Caco-2 (cell line): ENCODE measurements around the gene ZNF722. TPM values are rescaled to one million over a fixed set of nuclear protein-coding genes. Genes with fewer than 3 reads are reported as not detected.
"Not testable (repeated sequence)": the region's sequence is repeated elsewhere in the genome, so short reads cannot be mapped to it uniquely, and the experiment has no call there.

Experiments
- Bru-seq: library from RNA; stranded (reverse); fragments of 400-500 nt; gene quantifications from one replicate; lab custom pipeline; 2021; lab: Mats Ljungman, UMichigan
- BruChase-seq, 2 experiments: library from RNA; stranded (reverse); fragments of 400-500 nt; gene quantifications; one replicate each; lab custom pipeline; 2021; lab: Mats Ljungman, UMichigan
- BruUV-seq: library from RNA; stranded (reverse); fragments of 400-500 nt; replicated peaks from 2 replicates; lab custom pipeline; 2021; lab: Mats Ljungman, UMichigan
- CTCF ChIA-PET: fragments of 300-600 bp; sonication (Branson Sonifier 250); formaldehyde crosslinking; loops from one replicate; lab custom pipeline; 2022; ENCODE audit warnings: antibody characterized with exemption; lab: Charles Lee
- POLR2A ChIA-PET: fragments of 300-600 bp; sonication (Branson Sonifier 250); formaldehyde crosslinking; loops from one replicate; lab custom pipeline; 2022; ENCODE audit warnings: antibody characterized with exemption; lab: Charles Lee
- DNase-seq, 2 experiments: peaks; one replicate each; pipeline versions ENCODE4 v3.0.0 to v3.0.0-alpha.2; 2020 to 2022
- H3K27me3 ChIP-seq: replicated peaks from 2 replicates; pipeline ENCODE4 v1.6.0; 2011; ENCODE audit warnings: low read length; ENCODE audit not compliant: control insufficient read depth, insufficient read depth
- H3K36me3 ChIP-seq: 2 replicates; pipeline ENCODE4 v1.5.1; 2011; ENCODE audit warnings: low read length; ENCODE audit not compliant: control insufficient read depth, insufficient read depth
- H3K4me1 ChIP-seq: fragments of 250-450 bp; sonication (Bioruptor Pico); 2 replicates; pipeline ENCODE4 v1.5.1; 2020; ENCODE audit warnings: mild to moderate bottlenecking
- H3K4me3 ChIP-seq: 2 replicates; pipeline ENCODE4 v1.5.1; 2011; ENCODE audit warnings: low read depth, mild to moderate bottlenecking, control low read depth, low read length
- H3K9me3 ChIP-seq: fragments of 250-450 bp; sonication (Bioruptor Pico); 2 replicates; pipeline ENCODE4 v1.5.1; 2020; ENCODE audit warnings: mild to moderate bottlenecking, moderate library complexity
- H3K27ac Mint-ChIP-seq: one replicate; pipeline ENCODE4 v1.8.0; 2022; ENCODE audit warnings: mixed read lengths; ENCODE audit not compliant: unreplicated experiment
- H3K27me3 Mint-ChIP-seq: one replicate; pipeline ENCODE4 v1.8.0; 2022; ENCODE audit warnings: mixed read lengths; ENCODE audit not compliant: insufficient read depth, unreplicated experiment
- H3K36me3 Mint-ChIP-seq: one replicate; pipeline ENCODE4 v1.8.0; 2022; ENCODE audit warnings: mild to moderate bottlenecking, mixed read lengths; ENCODE audit not compliant: insufficient read depth, unreplicated experiment
- H3K4me1 Mint-ChIP-seq: one replicate; pipeline ENCODE4 v1.8.0; 2022; ENCODE audit warnings: low read depth, mixed read lengths; ENCODE audit not compliant: unreplicated experiment
- H3K4me3 Mint-ChIP-seq: one replicate; pipeline ENCODE4 v1.8.0; 2022; ENCODE audit warnings: mild to moderate bottlenecking, moderate library complexity, mixed read lengths; ENCODE audit not compliant: unreplicated experiment
- H3K9me3 Mint-ChIP-seq: one replicate; pipeline ENCODE4 v1.8.0; 2022; ENCODE audit warnings: mixed read lengths; ENCODE audit not compliant: unreplicated experiment
- intact Hi-C: fragments of 100-400 bp; cut with micrococcal nuclease; formaldehyde crosslinking; loops from one replicate; pipeline ENCODE4 v1.10.0; 2022; ENCODE audit not compliant: unreplicated experiment
- long read RNA-seq: library from polyadenylated mRNA; stranded (forward); transcript quantifications from one replicate; pipeline ENCODE4 v2.0.0, GENCODE V29; 2022
- total RNA-seq: library from RNA; stranded (reverse); gene quantifications from 2 replicates; pipeline ENCODE4 v1.2.3, GENCODE V29; 2022
- TF ChIP-seq, protein P1 (sequence below), 2 experiments: fragments of 200-600 bp in 1 of 2; IDR thresholded peaks; 1 replicate in 1 of 2; 2 replicates in 1 of 2; pipeline versions ENCODE4 v1.5.1 to v1.8.0; 2011 to 2022; ENCODE audit warnings: antibody characterized with exemption in 1 of 2, control low read depth in 1 of 2, inconsistent platforms in 1 of 2, low read depth in 1 of 2, low read length in 1 of 2, mild to moderate bottlenecking in 1 of 2, moderate library complexity in 1 of 2; ENCODE audit not compliant: insufficient read depth in 1 of 2, severe bottlenecking in 1 of 2, unreplicated experiment in 1 of 2

The ZNF722 gene
- not detected in 2 replicates for total RNA-seq
- not detected for Bru-seq, nascent RNA
- BruChase-seq, experiment 1, labeled RNA remaining after a 2-hour chase, result not detected
- BruChase-seq, experiment 2, labeled RNA remaining after a 6-hour chase, result percentile 5 among the genes with signal in this experiment
- long read RNA-seq, result 0 reads

DNA sequence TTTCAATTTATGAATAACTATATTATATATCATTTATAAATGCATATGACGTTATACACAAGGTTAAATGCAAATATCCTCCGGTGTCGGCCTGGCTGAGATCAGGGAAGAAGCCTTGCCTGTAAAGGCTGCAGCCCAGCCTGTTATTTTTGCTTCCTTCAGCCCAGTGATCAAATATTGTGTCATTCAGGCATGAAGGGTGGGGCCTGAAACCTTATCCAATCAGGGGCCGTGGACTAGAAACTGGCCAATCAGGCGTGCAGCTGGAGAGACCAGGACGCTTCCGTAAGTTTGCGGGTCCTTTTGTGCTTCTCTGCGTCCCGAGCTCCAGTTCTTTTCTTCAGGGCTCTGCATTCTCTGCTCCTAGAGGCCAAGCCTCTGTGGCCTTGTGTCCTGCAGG is at the start of gene ZNF722:
Gene ZNF722, plus strand, starts transcription at position 301 of the 400 bp plus-strand sequence. CDS start 113 bp downstream, outside the sequence.
- Mint-ChIP-seq H3K4me3 (no peak within 1 kb of the TSS), H3K27ac (no peak within 1 kb of the TSS), H3K36me3 (no peaks in the 10 kb centered on the region), H3K27me3 (no peaks in the 10 kb centered on the region), H3K9me3 (peaks cover 17% of the 10 kb centered on the region), H3K4me1 (no peaks in the 10 kb centered on the region)
- no peak for DNase-seq
- peaks cover 3% of the 10 kb centered on the region; the same call in 1 of the 2 replicates for H3K9me3 ChIP-seq
- TF ChIP-seq, protein P1, sequence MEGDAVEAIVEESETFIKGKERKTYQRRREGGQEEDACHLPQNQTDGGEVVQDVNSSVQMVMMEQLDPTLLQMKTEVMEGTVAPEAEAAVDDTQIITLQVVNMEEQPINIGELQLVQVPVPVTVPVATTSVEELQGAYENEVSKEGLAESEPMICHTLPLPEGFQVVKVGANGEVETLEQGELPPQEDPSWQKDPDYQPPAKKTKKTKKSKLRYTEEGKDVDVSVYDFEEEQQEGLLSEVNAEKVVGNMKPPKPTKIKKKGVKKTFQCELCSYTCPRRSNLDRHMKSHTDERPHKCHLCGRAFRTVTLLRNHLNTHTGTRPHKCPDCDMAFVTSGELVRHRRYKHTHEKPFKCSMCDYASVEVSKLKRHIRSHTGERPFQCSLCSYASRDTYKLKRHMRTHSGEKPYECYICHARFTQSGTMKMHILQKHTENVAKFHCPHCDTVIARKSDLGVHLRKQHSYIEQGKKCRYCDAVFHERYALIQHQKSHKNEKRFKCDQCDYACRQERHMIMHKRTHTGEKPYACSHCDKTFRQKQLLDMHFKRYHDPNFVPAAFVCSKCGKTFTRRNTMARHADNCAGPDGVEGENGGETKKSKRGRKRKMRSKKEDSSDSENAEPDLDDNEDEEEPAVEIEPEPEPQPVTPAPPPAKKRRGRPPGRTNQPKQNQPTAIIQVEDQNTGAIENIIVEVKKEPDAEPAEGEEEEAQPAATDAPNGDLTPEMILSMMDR (IDR thresholded peaks at IDR 0.05; ENCODE audit: insufficient read depth in 1 of 2, low read depth in 1 of 2, low read length in 1 of 2, severe bottlenecking in 1 of 2, unreplicated experiment in 1 of 2), result no peak
- no peaks in the 10 kb centered on the region for H3K36me3 ChIP-seq
- no peaks in the 10 kb centered on the region for H3K27me3 ChIP-seq
- H3K4me3 ChIP-seq, result no peak within 1 kb of the TSS
- H3K4me1 ChIP-seq, result no peaks in the 10 kb centered on the region
- POLR2A ChIA-PET, result no interaction called here
- intact Hi-C loops, result no loop called here
- CTCF ChIA-PET, result no interaction called here
- BruUV-seq, result no TSS peak

GRCh38 chr7:63953181-63953580 is 45.5 kb upstream of the ZNF722 start:
- ChIA-PET POLR2A (no interaction called here), CTCF (no interaction called here)
- Histone ChIP-seq H3K4me1 (no peaks in the 10 kb centered on the region), H3K36me3 (no peaks in the 10 kb centered on the region), H3K9me3 (peaks cover 9% of the 10 kb centered on the region), H3K27me3 (no peaks in the 10 kb centered on the region), H3K4me3 (no peak overlapping the region)
- TF ChIP-seq, protein P1 (IDR thresholded peaks at IDR 0.05; ENCODE audit: insufficient read depth in 1 of 2, low read depth in 1 of 2, low read length in 1 of 2, severe bottlenecking in 1 of 2, unreplicated experiment in 1 of 2), result no peak
- Mint-ChIP-seq H3K27me3 (no peaks in the 10 kb centered on the region), H3K4me3 (no peak overlapping the region), H3K9me3 (peaks cover 27% of the 10 kb centered on the region), H3K36me3 (no peaks in the 10 kb centered on the region), H3K4me1 (no peaks in the 10 kb centered on the region), H3K27ac (no peak overlapping the region)
- no TSS peak for BruUV-seq
- no peak for DNase-seq
- intact Hi-C loops, result no loop called here

DNA sequence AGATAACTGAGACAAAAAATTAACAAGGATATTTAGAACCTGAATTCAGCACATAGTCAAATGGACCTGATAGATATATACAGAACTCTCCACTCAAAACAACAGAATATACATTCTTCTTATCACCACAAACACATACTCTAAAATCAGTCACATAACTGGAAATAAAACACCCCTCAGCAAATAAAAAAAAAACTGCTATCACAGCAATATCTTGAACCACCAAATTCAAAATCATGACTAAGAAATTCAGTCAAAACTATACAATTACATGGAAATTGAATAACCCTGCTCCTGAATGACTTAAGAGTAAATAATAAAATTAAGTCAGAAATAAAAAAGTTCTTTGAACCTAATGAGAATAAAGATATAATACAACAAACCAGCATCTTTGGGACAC is 30.0 kb upstream of the ZNF722 start:
- no peak overlapping the region for H3K27ac Mint-ChIP-seq
- H3K9me3 ChIP-seq, result peaks cover 14% of the 10 kb centered on the region
- intact Hi-C loops, result no loop called here
- no peak overlapping the region for H3K4me3 Mint-ChIP-seq
- no peaks in the 10 kb centered on the region for H3K4me1 Mint-ChIP-seq
- ChIA-PET POLR2A (no interaction called here), CTCF (no interaction called here)
- TF ChIP-seq, protein P1 (IDR thresholded peaks at IDR 0.05; ENCODE audit: insufficient read depth in 1 of 2, low read depth in 1 of 2, low read length in 1 of 2, severe bottlenecking in 1 of 2, unreplicated experiment in 1 of 2), result no peak
- peaks cover 19% of the 10 kb centered on the region for H3K9me3 Mint-ChIP-seq
- no peak overlapping the region for H3K4me3 ChIP-seq
- H3K36me3 Mint-ChIP-seq, result no peaks in the 10 kb centered on the region
- BruUV-seq, result no TSS peak
- no peaks in the 10 kb centered on the region for H3K27me3 Mint-ChIP-seq
- H3K36me3 ChIP-seq, result no peaks in the 10 kb centered on the region
- no peak for DNase-seq
- H3K4me1 ChIP-seq, result no peaks in the 10 kb centered on the region
- no peaks in the 10 kb centered on the region for H3K27me3 ChIP-seq

DNA sequence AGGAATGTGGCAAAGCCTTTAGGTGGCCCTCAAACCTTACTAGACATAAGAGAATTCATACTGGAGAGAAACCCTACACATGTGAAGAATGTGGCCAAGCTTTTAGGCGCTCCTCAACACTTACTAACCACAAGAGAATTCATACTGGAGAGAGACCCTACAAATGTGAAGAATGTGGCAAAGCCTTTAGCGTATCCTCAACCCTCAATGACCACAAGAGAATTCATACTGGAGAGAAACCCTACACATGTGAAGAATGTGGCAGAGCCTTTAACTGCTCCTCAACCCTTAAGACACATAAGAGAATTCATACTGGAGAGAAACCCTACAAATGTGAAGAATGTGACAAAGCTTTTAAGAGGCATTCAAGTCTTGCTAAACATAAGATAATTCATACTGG is 16.8 kb downstream of the ZNF722 start:
- H3K27me3 Mint-ChIP-seq, H3K9me3 ChIP-seq, H3K4me1 Mint-ChIP-seq, BruUV-seq, H3K4me3 ChIP-seq, intact Hi-C loops, POLR2A ChIA-PET, H3K27me3 ChIP-seq, H3K4me1 ChIP-seq, H3K27ac Mint-ChIP-seq, H3K4me3 Mint-ChIP-seq, H3K36me3 Mint-ChIP-seq, DNase-seq, CTCF ChIA-PET, H3K36me3 ChIP-seq: not testable (repeated sequence)
- peaks cover 45% of the 10 kb centered on the region for H3K9me3 Mint-ChIP-seq
